ENCODE results near the gene SEPSECS. TPM values are rescaled to one million over a fixed set of nuclear protein-coding genes. Genes with fewer than 3 reads are reported as not detected.

The SEPSECS gene
- total RNA-seq, 1 experiment from 2014 or later, result 4.0 TPM

GRCh38 chr4:25154594-25155265 is 5.5 kb downstream of the SEPSECS start:
- POLR2A ChIA-PET, result no interaction called here

DNA sequence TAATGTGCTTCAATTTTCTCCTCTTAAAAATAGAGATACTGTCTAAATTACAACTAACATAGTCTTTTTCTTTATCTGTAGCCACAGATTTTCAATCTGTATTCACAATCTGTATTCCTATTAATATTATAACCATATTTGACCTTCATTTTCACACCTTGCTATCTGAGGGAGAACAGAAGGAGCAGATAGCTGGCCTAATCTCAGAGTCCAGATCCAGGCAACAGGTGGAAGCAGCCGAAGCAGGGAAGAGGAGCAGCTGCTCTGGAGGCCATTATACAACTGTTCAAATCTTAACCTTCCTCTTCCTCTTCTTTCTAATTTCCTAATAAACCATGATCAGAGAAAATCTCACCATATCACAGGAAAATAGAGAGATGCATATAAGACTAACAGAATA is 14.2 kb downstream of the SEPSECS start:
- no peak for ATAC-seq
- H3K4me1 ChIP-seq (ENCODE audit: control insufficient read depth, insufficient read depth, low read length), result no peaks in the 10 kb centered on the region
- CTCF ChIA-PET, result no interaction called here
- H3K27ac ChIP-seq (ENCODE audit: low read length), result no peak overlapping the region
- intact Hi-C loops (cut with micrococcal nuclease; ENCODE audit: unreplicated experiment), result loop anchor here (10.0 kb wide), 1 partner anchor 151 kb away; no protein-coding TSS in a partner anchor
- POLR2A ChIA-PET, result no interaction called here
- no peak for DNase-seq (ENCODE audit: low read depth, low spot score)
- in situ Hi-C loops (cut with HindIII; ENCODE audit: low pct_unique_long_range_greater_than_20kb, low sequenced_read_pairs), result no loop called here
- TF ChIP-seq POLR2AphosphoS5 (IDR thresholded peaks at IDR 0.05; ENCODE audit: low read depth, low read length), result no peak
- TF ChIP-seq CTCF (IDR thresholded peaks at IDR 0.05), result no peak
- TF ChIP-seq, protein P1, sequence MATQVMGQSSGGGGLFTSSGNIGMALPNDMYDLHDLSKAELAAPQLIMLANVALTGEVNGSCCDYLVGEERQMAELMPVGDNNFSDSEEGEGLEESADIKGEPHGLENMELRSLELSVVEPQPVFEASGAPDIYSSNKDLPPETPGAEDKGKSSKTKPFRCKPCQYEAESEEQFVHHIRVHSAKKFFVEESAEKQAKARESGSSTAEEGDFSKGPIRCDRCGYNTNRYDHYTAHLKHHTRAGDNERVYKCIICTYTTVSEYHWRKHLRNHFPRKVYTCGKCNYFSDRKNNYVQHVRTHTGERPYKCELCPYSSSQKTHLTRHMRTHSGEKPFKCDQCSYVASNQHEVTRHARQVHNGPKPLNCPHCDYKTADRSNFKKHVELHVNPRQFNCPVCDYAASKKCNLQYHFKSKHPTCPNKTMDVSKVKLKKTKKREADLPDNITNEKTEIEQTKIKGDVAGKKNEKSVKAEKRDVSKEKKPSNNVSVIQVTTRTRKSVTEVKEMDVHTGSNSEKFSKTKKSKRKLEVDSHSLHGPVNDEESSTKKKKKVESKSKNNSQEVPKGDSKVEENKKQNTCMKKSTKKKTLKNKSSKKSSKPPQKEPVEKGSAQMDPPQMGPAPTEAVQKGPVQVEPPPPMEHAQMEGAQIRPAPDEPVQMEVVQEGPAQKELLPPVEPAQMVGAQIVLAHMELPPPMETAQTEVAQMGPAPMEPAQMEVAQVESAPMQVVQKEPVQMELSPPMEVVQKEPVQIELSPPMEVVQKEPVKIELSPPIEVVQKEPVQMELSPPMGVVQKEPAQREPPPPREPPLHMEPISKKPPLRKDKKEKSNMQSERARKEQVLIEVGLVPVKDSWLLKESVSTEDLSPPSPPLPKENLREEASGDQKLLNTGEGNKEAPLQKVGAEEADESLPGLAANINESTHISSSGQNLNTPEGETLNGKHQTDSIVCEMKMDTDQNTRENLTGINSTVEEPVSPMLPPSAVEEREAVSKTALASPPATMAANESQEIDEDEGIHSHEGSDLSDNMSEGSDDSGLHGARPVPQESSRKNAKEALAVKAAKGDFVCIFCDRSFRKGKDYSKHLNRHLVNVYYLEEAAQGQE (IDR thresholded peaks at IDR 0.05; ENCODE audit: insufficient read depth in 1 of 2, low read depth in 2 of 2, low read length in 1 of 2), result no peak
- TF ChIP-seq TCF7L2 (IDR thresholded peaks at IDR 0.05; ENCODE audit: low read depth, low read length), result no peak
- TF ChIP-seq SIN3A (IDR thresholded peaks at IDR 0.05; ENCODE audit: borderline replicate concordance, insufficient read depth, low read depth, low read length), result no peak
- H3K36me3 ChIP-seq (ENCODE audit: control insufficient read depth, insufficient read depth, low read length), result no peaks in the 10 kb centered on the region; the same call in 1 of the 2 replicates
- H3K4me3 ChIP-seq (ENCODE audit: low read depth in 2 of 2, low read length in 2 of 2), result no peak overlapping the region
- no peaks in the 10 kb centered on the region for H3K9me3 ChIP-seq (ENCODE audit: control insufficient read depth, insufficient read depth, low read depth, low read length)
- BruUV-seq (replicated peaks), result no TSS peak
- H3K27me3 ChIP-seq (ENCODE audit: control insufficient read depth, insufficient read depth, low read length), result no peaks in the 10 kb centered on the region

More at GRCh38 chr4:25154594-25155265, 5.5 kb downstream of the SEPSECS start:
- ATAC-seq, result no peak
- in situ Hi-C loops (cut with HindIII; ENCODE audit: low pct_unique_long_range_greater_than_20kb, low sequenced_read_pairs) (no loop called here), intact Hi-C loops (cut with micrococcal nuclease; ENCODE audit: unreplicated experiment) (no loop called here)
- Histone ChIP-seq H3K9me3 (ENCODE audit: control insufficient read depth, insufficient read depth, low read depth, low read length) (no peaks in the 10 kb centered on the region), H3K4me1 (ENCODE audit: control insufficient read depth, insufficient read depth, low read length) (peaks cover 4% of the 10 kb centered on the region; the same call in 1 of the 2 replicates), H3K36me3 (ENCODE audit: control insufficient read depth, insufficient read depth, low read length) (peaks cover 3% of the 10 kb centered on the region; the same call in 1 of the 2 replicates), H3K4me3 (ENCODE audit: low read depth in 2 of 2, low read length in 2 of 2) (no peak overlapping the region), H3K27me3 (ENCODE audit: control insufficient read depth, insufficient read depth, low read length) (no peaks in the 10 kb centered on the region), H3K27ac (ENCODE audit: low read length) (no peak overlapping the region)
- no peak for DNase-seq (ENCODE audit: low read depth, low spot score)
- CTCF ChIA-PET, result no interaction called here
- no TSS peak for BruUV-seq (replicated peaks)
- TF ChIP-seq POLR2AphosphoS5 (IDR thresholded peaks at IDR 0.05; ENCODE audit: low read depth, low read length) (no peak), CTCF (IDR thresholded peaks at IDR 0.05) (no peak)

Measured in Panc1 (cell line).